Measurements from ENCODE around the gene SMG9.

Gene SMG9

GRCh38 chr19:43774103-43774939, 19.6 kb upstream of the SMG9 start:
- H3K27me3 Mint-ChIP-seq (ENCODE audit: low read depth) = peaks cover 58% of the 10 kb centered on the region

GRCh38 chr19:43773725-43774102, 19.0 kb upstream of the SMG9 start:
- Mint-ChIP-seq H3K9me3 (no peaks in the 10 kb centered on the region), H3K4me1 (peaks cover 21% of the 10 kb centered on the region), H3K27ac (no peak overlapping the region), H3K27me3 (ENCODE audit: low read depth) (peaks cover 60% of the 10 kb centered on the region), H3K4me3 (peak overlapping the region; percentile 67 to 77 (median 74)), H3K36me3 (ENCODE audit: low read depth) (no peaks in the 10 kb centered on the region)
- TF ChIP-seq, protein P1, sequence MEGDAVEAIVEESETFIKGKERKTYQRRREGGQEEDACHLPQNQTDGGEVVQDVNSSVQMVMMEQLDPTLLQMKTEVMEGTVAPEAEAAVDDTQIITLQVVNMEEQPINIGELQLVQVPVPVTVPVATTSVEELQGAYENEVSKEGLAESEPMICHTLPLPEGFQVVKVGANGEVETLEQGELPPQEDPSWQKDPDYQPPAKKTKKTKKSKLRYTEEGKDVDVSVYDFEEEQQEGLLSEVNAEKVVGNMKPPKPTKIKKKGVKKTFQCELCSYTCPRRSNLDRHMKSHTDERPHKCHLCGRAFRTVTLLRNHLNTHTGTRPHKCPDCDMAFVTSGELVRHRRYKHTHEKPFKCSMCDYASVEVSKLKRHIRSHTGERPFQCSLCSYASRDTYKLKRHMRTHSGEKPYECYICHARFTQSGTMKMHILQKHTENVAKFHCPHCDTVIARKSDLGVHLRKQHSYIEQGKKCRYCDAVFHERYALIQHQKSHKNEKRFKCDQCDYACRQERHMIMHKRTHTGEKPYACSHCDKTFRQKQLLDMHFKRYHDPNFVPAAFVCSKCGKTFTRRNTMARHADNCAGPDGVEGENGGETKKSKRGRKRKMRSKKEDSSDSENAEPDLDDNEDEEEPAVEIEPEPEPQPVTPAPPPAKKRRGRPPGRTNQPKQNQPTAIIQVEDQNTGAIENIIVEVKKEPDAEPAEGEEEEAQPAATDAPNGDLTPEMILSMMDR (IDR thresholded peaks at IDR 0.05; ENCODE audit: unreplicated experiment in 3 of 3) = no peak

More at GRCh38 chr19:43774103-43774939, 19.6 kb upstream of the SMG9 start:
- Mint-ChIP-seq H3K27ac (peak overlapping the region in 1 of 3 experiments; percentile 49), H3K4me1 (peaks cover 21% of the 10 kb centered on the region), H3K9me3 (no peaks in the 10 kb centered on the region), H3K4me3 (peak overlapping the region; percentile 67 to 77 (median 72)), H3K36me3 (ENCODE audit: low read depth) (no peaks in the 10 kb centered on the region)
- TF ChIP-seq, protein P1 (IDR thresholded peaks at IDR 0.05; ENCODE audit: unreplicated experiment in 3 of 3) = peak; percentile 46 to 66 (median 51)

GRCh38 chr19:43769256-43769655, 14.5 kb upstream of the SMG9 start:
- H3K4me3 Mint-ChIP-seq = no peak overlapping the region
- peaks cover 6% of the 10 kb centered on the region for H3K4me1 Mint-ChIP-seq
- no peaks in the 10 kb centered on the region for H3K36me3 Mint-ChIP-seq (ENCODE audit: low read depth)
- TF ChIP-seq, protein P1 (IDR thresholded peaks at IDR 0.05; ENCODE audit: unreplicated experiment in 3 of 3) = no peak
- no peaks in the 10 kb centered on the region for H3K9me3 Mint-ChIP-seq
- H3K27ac Mint-ChIP-seq = no peak overlapping the region
- peaks cover 39% of the 10 kb centered on the region for H3K27me3 Mint-ChIP-seq (ENCODE audit: low read depth)

DNA sequence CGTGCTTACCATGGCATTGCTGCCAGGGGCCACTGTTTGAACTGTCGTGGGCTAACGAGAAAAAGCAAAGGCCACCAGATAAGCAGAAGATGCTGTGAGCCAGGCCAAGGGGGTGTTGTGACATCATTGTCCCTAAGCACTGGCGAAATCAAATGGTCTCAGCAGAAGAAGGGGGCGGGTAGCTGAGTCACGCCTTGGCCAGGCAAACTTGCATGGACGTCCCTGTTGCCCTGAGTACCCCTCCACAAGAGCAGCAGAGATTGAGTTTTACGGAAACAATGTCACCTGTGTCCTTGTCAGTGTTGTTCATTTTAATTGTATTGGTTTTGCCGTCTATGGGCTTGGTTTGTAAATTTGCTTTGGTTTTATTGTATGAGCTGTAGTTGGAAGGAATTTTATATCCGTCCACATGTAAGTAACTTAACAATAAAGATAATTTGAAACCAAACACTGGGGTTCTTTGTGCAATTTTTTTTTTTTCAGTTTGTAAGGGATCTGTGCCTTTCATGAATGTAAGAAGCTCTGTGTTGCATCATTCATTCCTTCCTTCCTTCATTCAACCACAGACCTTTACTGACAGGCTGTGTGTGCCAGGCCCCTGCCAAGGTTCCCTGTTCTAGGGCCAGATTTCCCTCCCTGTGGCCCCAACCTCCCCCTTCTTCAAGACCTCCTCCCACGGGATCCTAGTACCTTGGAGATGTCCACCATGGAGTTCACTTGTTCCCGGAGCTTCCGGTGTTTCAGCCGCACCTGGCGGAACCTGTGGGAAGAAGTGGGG, 13.7 kb upstream of the SMG9 start:
- Mint-ChIP-seq H3K27ac (no peak overlapping the region), H3K4me1 (peaks cover under 1% of the 10 kb centered on the region)
- TF ChIP-seq, protein P1 (IDR thresholded peaks at IDR 0.05; ENCODE audit: unreplicated experiment in 3 of 3) = no peak

GRCh38 chr19:43767818-43768217, 13.1 kb upstream of the SMG9 start:
- no peaks in the 10 kb centered on the region for H3K9me3 Mint-ChIP-seq
- TF ChIP-seq, protein P1 (IDR thresholded peaks at IDR 0.05; ENCODE audit: unreplicated experiment in 3 of 3) = no peak
- H3K27me3 Mint-ChIP-seq (ENCODE audit: low read depth) = peaks cover 26% of the 10 kb centered on the region
- no peak overlapping the region for H3K27ac Mint-ChIP-seq
- no peaks in the 10 kb centered on the region for H3K36me3 Mint-ChIP-seq (ENCODE audit: low read depth)
- no peaks in the 10 kb centered on the region for H3K4me1 Mint-ChIP-seq
- no peak overlapping the region for H3K4me3 Mint-ChIP-seq

More for the DNA sequence above, 13.7 kb upstream of the SMG9 start:
- H3K36me3 Mint-ChIP-seq (ENCODE audit: low read depth) = no peaks in the 10 kb centered on the region
- no peak overlapping the region for H3K4me3 Mint-ChIP-seq
- peaks cover 33% of the 10 kb centered on the region for H3K27me3 Mint-ChIP-seq (ENCODE audit: low read depth)
- no peaks in the 10 kb centered on the region for H3K9me3 Mint-ChIP-seq

Data from nephron (organoid).